SW 1271 (cell line): ENCODE results near the gene TMEM178A.

Experiments
- DNase-seq, 2 experiments: peaks; one replicate each; lab custom pipeline; 2025; lab: John Stamatoyannopoulos, UW

The TMEM178A gene

DNA sequence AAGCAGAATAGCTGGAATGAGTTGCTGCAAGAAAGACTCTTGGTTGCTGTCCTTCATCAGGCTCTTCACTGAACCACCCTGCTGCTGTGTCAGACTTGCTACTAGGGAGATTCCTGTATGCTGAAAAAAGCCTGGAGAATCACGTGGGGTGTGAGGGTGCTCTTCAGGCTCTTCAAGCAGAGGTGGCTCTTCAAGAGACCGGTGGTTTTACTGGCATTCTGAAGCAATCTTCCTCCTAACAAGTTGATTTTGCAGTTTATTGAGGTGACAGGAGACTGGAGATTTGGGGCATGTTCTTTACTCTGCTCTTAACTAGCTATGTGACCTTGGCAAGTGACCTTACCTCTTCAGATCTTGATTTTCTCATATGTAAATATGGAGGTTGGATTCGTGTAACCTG lies 14.1 kb downstream of the TMEM178A start:
- DNase-seq, result no peak

DNA sequence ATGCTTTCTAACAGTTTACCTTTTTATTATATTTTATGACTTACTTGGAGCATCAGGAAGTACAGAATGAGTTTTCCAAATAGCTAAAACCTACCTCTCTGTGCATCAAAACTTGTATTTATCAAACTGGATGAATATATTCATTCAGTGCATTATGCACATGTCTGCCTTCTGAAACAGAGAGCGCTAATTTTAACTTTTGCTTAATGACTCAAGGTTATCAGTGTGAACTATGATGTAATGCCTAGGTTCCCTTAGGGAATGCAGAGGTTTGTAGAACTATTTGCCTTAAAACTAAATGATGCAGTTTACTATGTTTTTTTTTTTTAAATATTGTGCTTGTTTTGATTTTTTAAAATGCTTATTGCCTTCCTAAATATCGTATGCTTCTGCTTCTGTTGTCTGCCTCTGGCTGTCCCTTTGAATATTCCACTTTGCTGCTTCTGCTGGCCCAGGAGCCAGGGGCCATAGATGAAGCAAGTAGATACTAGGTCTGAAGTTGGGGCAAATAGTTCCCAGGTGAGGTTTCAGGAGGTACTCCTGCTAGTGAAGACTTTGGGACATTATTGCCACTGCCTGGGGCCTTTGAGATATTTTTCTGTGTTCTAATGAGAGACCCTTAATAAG lies 16.5 kb downstream of the TMEM178A start:
- DNase-seq, result no peak

DNA sequence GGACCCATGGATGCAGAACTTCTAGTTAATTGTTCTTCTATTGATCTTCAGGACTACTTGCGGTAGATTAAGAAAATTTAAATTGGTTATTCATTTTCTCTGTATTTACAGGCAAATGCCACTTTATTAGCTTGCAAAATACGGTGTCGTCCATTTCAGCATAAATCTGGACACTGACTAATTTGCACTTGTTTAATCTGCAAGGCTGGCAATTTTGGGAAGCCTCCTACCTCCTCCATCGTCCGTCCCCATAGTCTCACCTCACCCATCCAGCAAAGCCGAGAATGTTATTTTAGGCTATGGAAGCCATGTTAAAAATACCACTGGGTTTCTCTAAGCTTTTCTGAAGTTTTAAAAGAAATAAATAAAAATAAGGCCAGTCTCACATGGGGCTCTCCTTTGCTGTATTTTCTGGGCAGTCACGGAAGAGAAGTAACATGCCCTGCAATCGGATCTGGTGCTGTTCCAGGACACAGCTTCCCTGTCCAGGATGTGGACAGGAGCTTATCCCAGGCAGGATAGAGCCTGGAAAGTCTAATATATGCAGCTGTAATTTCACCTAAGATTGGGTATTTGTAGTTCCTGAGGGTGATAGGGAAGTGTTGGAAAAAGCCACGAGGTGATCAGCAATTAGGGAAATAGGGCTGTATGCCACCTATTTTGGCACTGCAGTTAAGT lies 17.4 kb downstream of the TMEM178A start:
- DNase-seq, result no peak

DNA sequence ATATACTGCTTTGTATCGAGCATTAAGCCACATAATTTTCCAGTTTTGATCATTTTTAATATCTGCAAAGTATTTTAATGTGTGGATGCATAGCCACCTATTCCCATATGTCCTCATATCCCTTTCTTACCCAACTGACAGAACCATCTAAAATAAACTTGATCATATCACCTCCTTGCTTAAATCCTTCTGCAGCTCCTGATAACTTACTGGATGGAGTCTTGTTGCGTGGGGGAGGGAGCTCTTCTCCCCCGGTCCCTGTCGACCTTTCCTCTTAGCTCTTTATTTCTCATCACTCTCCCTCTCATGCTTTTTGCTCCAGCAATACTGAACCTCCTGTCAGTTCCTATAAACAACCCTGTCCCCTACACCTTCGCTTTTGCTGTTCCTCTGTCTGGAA lies 18.7 kb downstream of the TMEM178A start:
- no peak for DNase-seq

DNA sequence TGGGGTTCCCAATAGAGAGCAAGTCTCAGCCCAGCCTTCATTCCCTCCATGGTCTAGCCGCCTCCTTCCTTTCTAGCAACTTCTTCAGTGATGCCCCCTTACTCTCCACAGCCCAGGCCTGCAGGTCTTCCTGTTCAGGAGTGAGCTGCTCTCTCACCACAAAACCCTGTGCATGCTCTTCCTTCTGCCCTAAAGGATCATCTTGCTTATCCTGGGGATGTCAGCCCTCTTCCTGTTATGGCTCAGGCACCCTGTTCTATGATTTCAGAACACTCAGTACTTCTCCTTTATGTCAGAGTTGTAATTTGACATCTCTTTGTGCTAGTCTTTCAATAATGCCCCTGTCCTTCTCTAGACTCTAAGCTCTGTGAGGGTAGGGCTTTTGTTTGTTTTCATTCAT lies 19.4 kb downstream of the TMEM178A start:
- no peak for DNase-seq

DNA sequence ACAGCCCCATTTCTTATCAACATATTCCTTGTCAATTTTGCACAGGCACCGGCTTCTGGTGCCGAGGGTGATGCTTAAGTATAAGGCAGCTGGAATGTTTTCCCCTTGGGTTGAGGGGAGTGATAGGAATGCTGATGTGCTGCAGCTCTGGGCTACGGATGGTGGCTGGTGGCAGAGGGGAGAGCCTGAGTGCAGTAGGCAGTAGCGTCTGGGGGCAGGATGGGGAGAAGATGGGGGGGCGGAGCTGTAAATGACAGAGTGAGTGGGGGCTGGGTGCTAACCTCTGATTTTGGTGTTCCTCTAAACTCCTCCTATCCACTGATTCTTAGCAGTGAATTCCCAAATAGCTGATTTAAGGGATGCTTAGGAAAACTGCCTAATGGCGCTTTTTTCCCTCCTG lies 20.7 kb downstream of the TMEM178A start:
- DNase-seq, result no peak

DNA sequence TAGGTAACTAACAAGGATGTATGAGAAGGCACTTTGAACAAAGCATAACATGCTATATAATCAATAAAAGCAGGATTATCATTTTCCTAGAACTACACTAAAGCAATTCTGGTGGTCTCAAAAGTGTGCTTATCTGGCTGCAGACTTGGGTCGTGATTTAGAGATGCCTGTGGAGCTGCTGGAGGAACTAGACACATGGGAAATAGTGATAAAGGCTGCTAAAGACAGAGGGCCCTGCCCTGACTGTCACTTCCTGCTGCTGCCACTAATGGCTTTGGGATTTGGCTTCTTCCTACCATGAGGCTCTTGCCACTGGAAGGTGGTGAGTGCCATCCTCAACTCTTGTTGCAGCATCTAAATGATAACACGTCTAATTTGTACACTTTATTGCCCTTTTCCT lies 22.5 kb downstream of the TMEM178A start:
- DNase-seq, result no peak

DNA sequence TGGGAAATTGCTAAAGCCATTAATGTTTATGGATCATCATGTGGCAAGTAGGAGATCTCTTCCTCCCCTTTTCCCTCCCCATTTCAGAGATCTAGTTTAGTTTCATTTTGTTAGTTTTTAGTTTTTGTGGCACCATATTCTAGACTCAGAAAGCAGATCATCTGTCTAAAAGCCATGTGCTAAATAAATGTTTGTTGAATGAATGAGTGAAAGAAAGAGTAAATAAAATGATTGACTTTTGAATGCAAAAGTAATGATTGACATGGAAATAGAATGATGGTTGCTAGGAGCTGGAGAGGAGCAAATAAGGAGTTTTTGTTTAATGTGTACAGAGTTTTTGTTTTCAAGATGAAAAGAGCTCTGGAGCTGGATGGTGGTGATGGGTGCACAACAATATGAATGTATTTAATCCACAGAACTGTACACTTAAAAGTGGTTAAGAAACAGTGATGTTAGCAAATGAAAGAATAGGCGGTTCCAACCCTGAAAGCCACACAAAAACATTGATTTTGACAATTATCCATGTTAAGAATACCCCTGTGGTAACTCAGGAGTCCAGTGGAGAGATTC lies 23.6 kb downstream of the TMEM178A start:
- DNase-seq, result no peak

DNA sequence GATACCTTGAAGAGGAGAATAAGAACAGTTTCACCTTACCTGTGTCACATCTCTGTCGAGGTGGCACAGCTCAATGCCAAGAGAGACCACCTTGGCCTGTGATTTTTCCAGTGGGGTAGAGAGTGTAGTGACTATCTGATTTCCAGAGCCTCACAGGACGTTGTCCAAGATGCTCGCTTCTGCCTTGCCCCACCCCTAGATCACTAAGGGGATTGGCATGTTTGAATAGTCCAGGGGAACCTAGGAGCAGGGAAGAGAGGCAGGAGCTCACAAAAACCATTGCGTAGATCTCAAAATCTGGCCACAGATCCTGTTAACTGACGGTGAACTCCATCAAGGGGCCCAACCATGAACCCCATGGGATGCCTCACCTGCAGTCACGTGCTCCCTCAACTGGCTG lies 24.2 kb downstream of the TMEM178A start:
- no peak for DNase-seq

DNA sequence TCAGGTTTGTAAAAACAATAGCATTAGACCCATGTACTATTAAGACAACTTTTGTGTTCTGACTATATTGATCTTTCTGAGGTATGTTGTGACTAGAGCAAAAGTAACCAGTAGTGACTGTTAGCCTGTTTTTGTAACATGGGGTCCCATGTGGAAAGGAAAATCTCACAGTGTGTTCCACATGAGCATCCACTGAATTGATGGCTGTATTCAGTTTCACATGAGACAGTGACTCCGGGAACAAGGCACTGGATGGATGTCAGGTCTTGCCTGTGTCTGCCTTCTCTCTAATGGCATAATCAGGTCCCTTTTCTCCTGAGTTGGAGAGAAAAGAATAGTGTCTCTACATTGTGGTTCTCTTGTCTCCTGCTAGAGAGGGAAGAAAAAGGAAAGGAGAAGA lies 27.5 kb downstream of the TMEM178A start:
- no peak for DNase-seq

DNA sequence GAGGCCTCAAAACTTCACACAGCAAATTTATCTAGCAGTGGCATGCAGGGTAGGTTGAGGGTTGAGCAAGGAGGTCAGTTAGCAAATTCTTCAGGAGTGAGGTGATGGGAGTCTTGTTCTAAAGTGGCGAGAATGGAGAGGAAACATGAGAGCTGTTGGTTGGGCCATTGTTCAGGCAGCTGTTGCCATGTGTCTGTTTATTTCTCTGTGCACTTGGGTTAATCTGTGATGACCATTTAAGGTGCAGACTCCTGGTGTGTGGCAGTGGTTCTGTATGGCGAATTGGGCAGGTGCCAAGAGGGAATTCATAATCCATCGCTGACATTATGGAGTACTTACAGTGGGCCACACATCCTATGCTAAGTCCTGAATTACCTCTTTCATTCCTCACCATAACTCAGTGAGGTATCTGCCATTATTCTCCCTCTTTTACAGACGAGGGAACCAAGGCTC lies 30.4 kb downstream of the TMEM178A start:
- DNase-seq, result no peak

DNA sequence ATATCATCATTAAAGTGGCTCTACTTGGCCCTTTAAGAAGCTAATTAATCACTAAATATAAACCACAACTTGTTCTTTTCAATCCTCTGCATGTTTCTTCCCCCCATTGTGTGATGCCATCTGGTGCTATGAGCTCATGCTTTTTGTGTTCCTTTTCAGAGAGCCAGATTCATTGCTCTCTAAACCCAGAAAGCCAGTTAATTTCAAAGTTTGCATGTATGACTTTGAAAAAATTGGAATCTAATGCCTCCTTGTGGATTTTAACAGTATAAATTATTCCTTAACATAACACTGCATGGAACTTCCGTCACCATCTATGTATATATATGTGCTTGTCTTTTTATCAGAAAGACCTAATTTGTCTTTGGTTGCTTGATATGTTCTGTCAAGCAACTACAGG lies 31.1 kb downstream of the TMEM178A start:
- peak in 1 of 2 experiments; percentile 11 for DNase-seq

DNA sequence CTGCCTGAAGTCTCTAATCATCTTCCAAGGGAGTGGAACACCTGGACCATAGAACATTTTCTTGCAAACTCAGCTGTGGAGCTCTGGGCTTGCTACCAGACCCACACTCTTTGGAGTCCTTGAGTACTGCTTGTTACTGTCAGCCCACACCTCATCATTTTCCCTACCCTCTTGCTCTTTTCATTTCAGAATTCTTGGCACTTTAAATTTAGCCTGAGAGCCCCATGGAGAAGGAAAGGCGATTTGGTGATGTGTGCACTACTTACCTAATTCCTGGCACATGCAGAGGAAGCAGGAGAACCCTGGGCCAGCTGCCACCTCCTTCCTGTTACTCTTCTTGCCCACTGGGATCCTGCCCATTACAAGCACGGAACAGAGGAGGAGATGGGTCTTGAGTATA lies 31.7 kb downstream of the TMEM178A start:
- DNase-seq, result no peak

DNA sequence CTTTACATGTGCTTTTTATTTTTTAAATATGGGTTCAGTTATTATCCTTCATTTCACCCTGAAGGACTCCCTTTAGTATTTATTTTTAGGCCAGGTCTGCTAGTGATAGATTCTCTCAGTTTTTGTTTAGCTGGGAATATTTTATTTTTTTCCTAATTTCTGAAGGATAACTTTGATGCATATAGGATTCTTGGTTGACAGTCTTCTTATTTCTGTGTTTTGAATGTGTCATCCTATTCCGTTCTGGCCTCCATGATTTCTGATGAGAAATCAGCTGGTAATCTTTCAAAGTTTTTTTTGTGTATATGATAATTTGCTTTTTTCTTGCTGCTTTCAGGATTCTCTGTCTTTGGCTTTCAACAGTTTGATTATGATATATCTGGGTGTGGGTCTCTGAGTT lies 35.4 kb downstream of the TMEM178A start:
- DNase-seq, result no peak

DNA sequence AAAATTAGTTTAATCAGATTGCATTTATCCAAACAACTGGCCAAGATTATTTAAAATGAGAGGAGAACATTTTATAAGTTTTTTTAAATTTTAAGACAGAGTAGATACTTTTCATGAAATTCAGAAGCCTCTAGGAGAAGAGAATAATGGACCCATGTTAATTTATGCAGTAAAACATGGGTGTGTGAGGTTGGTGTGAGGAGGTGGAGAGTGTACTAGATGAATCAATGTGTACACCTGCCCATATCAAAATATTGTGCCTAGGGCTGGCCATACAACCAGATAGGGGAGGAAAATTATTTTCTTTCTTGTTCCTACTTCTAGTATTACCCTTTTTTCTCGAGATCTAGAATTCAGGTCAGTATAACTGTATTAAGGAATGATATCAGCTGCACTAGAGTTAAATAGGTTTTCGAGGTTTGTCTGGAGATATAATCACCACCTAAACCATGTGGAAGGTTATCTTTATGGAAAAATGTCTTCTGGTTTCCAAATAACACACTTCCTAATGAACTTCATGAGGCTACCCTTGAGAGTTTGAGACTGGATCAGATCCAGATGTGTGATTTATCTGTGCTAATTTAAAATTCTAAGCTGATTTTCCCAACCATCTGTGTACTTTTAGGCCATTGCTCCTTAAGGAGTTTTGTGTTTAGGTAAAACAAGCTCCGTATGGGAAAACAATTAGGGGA lies 37.6 kb downstream of the TMEM178A start:
- DNase-seq, result no peak

DNA sequence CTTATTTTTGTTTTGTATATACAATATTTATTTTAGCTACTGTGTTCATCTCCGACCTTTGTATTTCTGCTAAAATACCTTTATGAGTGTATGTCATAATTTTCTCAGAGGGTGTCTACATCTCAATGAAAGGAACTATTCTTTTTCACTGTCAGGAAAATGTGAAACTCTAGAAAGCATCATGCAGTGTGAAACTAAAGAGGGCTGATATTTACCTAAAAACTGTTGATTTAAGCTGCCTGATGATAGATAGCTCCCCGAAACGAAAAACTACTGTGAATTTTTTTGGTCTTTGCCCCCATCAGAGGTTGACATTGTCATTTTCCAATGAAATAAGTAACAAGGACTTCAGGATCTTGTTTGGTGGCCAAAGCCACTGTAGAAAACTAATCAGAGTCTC lies 38.8 kb downstream of the TMEM178A start:
- no peak for DNase-seq

DNA sequence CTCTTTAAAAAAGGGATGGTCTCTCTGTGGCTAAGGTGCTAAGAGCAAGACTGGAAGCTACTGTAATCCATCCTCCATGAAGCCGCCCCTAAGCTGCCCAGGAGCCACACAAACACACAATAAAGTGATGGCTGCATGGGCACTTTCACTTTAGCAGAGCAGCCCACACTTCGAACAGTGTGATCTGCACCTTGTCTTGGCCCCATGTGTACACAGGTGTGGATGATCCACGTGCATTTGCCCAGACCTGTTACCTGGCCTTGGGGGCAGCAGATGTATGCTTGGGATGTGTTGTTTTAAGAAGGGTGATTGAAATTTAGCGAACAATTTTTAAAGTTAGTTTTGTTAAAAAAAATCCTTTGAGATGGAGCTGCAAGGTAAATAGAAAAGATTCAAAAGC lies 39.9 kb downstream of the TMEM178A start:
- DNase-seq, result no peak

DNA sequence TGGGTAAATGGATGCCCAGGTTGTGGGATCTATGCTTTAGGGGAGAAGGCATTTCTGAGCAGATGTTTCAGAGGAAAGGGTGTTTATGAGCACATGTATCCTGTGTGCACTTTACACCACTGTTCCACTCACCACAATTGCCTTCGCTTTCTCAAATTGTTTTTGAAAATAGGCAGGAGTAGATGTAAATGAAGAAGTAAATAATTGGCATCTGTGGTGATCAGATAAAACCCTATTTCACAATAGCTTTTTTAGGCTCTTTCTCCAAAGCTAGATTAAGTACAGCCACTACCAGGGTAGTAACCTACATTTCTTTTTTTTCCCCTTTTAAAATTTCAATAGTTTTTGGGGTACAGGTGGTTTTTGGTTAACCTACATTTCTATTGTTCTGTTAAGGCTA lies 40.6 kb downstream of the TMEM178A start:
- no peak for DNase-seq

DNA sequence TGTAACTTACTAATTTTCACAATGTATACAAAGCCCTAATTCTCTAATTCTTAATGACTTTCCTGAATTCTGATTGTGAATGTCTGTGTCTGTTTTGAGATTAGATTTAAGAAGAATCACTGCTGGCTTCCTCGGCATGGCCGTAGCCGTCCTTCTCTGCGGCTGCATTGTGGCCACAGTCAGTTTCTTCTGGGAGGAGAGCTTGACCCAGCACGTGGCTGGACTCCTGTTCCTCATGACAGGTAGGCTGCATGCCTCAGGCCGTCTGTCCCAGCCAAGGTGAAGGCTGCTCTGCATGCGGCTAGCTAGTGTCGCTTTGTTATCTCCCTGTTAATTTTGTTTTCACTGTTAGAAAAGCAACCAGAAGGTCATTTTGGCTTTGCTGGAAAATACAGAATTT lies 41.2 kb downstream of the TMEM178A start:
- DNase-seq, result no peak

DNA sequence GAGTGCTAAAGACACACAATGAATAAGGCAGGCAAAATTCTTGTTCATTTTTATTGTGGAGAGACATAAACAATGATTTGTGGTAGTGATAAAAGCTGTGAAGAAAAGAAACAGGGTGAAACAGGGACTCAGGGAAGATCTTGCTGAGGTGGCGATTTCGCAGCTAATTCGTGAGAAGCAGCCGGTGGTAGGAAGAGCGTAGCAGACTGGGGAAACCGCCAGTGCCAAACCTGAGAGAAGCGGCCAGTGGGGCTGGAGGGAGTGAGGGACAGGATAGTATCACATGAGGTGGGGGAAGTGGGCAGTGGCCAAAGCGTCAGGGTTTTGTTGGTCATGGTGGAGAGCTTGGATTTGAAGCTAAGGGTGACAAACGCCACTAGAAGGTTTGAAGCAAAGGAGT lies 42.3 kb downstream of the TMEM178A start:
- no peak for DNase-seq

DNA sequence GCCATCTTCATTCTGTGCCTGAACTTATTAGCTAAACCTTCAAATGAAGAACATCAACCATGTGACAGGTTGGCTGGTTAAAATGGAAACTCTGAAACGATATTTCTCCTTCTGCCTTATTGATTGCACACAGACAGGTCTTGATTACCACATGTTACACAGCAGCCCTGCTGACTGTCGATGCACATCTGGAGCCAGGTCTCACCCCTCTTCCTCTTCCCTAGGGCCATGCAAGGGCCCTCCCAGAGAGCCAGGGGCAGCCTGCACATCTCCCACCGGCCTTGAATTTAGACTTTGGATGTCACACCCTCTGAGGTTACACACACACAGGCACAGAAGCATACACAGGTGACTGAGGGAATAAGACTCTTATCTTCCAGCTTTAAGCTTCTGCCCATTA lies 45.1 kb downstream of the TMEM178A start:
- DNase-seq, result no peak

DNA sequence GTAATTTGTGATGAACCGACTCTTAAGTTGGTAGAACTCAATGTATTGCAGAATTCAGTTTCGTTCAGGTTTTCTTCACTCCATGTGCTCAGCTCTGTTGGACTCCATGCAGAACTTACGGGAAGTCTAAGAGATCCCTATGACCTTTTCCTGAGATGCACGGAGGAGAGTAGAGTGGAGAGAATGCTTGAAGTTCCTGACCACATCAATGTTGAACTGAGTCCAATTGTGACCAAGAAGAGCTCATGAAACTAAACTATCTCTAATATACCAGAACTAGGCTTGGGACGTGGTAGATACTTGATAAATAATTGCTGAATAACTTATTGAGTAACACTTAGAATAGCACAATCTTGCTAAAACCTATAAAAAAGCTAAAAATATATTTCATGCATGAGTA lies 47.2 kb downstream of the TMEM178A start:
- DNase-seq, result no peak

DNA sequence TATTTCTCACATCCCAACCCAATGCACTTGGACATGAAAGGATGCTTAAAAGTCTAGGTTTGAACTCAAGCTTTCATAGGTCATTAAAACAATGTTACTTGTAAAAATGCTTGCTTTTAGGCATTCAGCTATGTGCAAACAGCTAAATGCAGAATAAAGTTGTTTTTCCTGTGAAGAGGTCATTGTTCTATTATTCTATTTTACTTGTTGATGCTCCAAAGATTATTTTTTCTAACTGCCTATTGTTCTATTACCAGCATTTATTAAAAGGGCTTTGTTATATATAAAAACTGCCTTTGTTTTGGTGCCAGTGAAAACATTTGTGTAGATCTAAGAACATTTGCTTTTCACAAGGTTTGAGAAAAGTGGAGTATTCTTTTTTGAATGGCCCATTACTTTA lies 49.4 kb downstream of the TMEM178A start:
- no peak for DNase-seq
